K562 (cell line): Measurements from ENCODE around the gene KARS1. TPM values are rescaled to one million over a fixed set of nuclear protein-coding genes. Genes with fewer than 3 reads are reported as not detected.

Experiments
- ATF2 ChIP-seq: sonication (generic); formaldehyde crosslinking; IDR thresholded peaks from 2 replicates; pipeline ENCODE4 v1.8.1; 2022; ENCODE audit warnings: missing genetic modification reagents
- CBFA2T3 ChIP-seq: fragments of 450-650 bp; IDR thresholded peaks from 2 replicates; pipeline ENCODE4 v1.6.1; 2017
- CBX1 ChIP-seq: sonication (generic); IDR thresholded peaks from 2 replicates; pipeline ENCODE4 v1.6.1; 2016; ENCODE audit warnings: antibody characterized with exemption, low read depth, mild to moderate bottlenecking
- FOS ChIP-seq: IDR thresholded peaks from 3 replicates; pipeline ENCODE4 v1.6.1; 2011; ENCODE audit not compliant: insufficient read length; ENCODE audit errors: extremely low read depth
- FOXJ2 ChIP-seq: fragments of 200-800 bp; sonication (Bioruptor generic); IDR thresholded peaks from 2 replicates; pipeline ENCODE4 v1.6.1; 2016; ENCODE audit warnings: missing genetic modification characterization, missing compliant biosample characterization
- FOXP4 ChIP-seq: sonication (generic); formaldehyde crosslinking; IDR thresholded peaks from 2 replicates; pipeline ENCODE4 v1.8.0; 2022; ENCODE audit warnings: mild to moderate bottlenecking, missing genetic modification reagents, borderline replicate concordance
- HNRNPUL1 ChIP-seq: fragments of 200-400 bp; formaldehyde crosslinking; IDR thresholded peaks from 2 replicates; pipeline ENCODE4 v1.6.1; 2017; ENCODE audit warnings: low read length
- NCOR1 ChIP-seq: fragments of 450-650 bp; IDR thresholded peaks from 2 replicates; pipeline ENCODE4 v1.6.1; 2016; ENCODE audit warnings: mild to moderate bottlenecking, moderate library complexity
- NFIX ChIP-seq: fragments of 250-450 bp; sonication (Bioruptor Pico); IDR thresholded peaks from 2 replicates; pipeline ENCODE4 v1.4.0; 2020; ENCODE audit warnings: low read depth, mild to moderate bottlenecking, moderate library complexity
- PATZ1 ChIP-seq: fragments of 250-450 bp; sonication (Bioruptor Pico); IDR thresholded peaks from 2 replicates; pipeline ENCODE4 v1.5.0; 2020; ENCODE audit warnings: mild to moderate bottlenecking, borderline replicate concordance
- PBX2 ChIP-seq, 2 experiments: IDR thresholded peaks in 1 of 2; conservative IDR thresholded peaks in 1 of 2; 2 replicates each; pipeline ENCODE4 v1.6.1; 2016; ENCODE audit warnings: low read depth in 2 of 2, mild to moderate bottlenecking in 1 of 2, missing compliant biosample characterization in 1 of 2, missing genetic modification characterization in 1 of 2, moderate library complexity in 1 of 2
- RBM15 ChIP-seq: fragments of 200-400 bp; formaldehyde crosslinking; IDR thresholded peaks from 2 replicates; pipeline ENCODE4 v1.6.1; 2018; ENCODE audit warnings: mild to moderate bottlenecking, low read length, moderate library complexity; ENCODE audit not compliant: insufficient read depth
- SETDB1 ChIP-seq: IDR thresholded peaks from one replicate; pipeline ENCODE4 v1.6.1; 2012; ENCODE audit warnings: low read length, control low read depth, inconsistent platforms
- ZNF24 ChIP-seq: fragments of 450-650 bp; IDR thresholded peaks from 2 replicates; pipeline ENCODE4 v1.6.1; 2016
- ZNF280A ChIP-seq: fragments of 450-650 bp; IDR thresholded peaks from 2 replicates; pipeline ENCODE4 v1.6.1; 2018; ENCODE audit warnings: mild to moderate bottlenecking, low read depth; ENCODE audit not compliant: partially characterized antibody
- ZNF561 ChIP-seq: fragments of 450-650 bp; formaldehyde crosslinking; conservative IDR thresholded peaks from 2 replicates; pipeline ENCODE4 v1.4.0; 2020; ENCODE audit warnings: mild to moderate bottlenecking, moderate library complexity
- ZSCAN32 ChIP-seq: fragments of 450-650 bp; formaldehyde crosslinking; IDR thresholded peaks from 2 replicates; pipeline ENCODE4 v1.4.0; 2020; ENCODE audit warnings: mild to moderate bottlenecking, moderate library complexity
- polyA plus RNA-seq, 8 experiments: library from polyadenylated mRNA; depleted of rRNA in 4 of 8; stranded (reverse) in 5 of 8; unstranded in 3 of 8; fragments of >200 nt; fragmentation: Nextera tagmentation in 2 of 8; fragmentation: Illumina TruSeq in 1 of 8; extraction: Ambion mirVana in 2 of 8; extraction: Trizol in 1 of 8; gene quantifications; 2 replicates each; pipeline versions ENCODE4 v1.2.1 to v1.2.3, GENCODE V29; 2011 to 2014; ENCODE audit warnings: inconsistent platforms in 1 of 8, missing spikeins in 1 of 8
- total RNA-seq, 7 experiments: library from RNA; depleted of rRNA in 6 of 7; stranded (reverse); fragments of >200 nt in 6 of 7; fragmentation: Illumina TruSeq in 2 of 7; extraction: Trizol in 2 of 7; gene quantifications; 2 replicates each; pipeline versions ENCODE4 v1.2.1 to v1.2.3, GENCODE V29; 2011 to 2021; ENCODE audit warnings: low replicate concordance in 1 of 7

Gene KARS1
- total and polyA plus RNA-seq, 9 of the 15 experiments (the other 6 are each of a cell fraction or from before 2014, with no cell fraction given), result 223 to 386 (median 304) TPM

DNA sequence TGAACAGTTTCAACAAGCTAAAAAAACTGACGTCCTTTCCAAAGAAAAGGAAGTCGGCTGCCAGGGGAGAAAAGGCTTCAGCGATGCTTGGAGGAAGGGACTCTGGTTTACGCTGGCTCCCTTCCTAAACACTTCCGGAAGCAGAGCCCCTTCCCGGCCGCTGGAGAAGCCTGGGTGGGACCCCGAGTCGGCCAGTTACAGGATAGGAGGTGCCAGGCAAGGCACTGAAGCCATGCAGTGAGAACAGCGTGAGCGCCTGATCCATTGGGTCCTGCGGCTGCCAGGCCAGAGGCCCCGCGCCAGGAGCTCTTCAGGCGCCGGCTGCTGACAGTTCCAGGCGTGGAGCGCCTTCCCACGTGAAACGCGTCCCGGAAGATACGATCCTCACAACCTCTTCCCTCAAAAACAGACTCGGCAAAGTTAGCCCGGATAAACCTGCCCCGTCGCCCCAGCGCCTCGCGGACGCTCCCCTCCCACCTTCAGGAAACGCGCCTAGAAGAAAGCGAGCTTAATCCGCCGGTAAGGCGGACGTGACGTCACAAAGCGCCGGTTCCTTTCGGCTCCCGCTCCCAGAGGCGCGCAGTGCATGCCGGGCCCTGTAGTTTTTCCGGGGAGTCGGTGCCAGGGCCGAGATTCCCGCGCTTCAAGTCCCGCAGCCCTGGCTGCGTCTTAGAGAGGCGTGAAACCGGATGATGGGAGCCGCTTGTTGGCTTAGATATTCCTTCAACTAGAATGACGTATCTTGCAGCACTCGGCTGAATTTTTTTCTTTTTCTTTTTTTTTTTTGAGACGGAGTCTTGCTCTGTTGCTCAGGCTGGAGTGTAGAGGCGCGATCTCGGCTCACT, 24.5 kb downstream of the KARS1 start, which contains the start of gene ADAT1 (continued):
- TF ChIP-seq ZNF280A, result no peak
- TF ChIP-seq FOXP4 (CRISPR knock-in tag), result no peak
- TF ChIP-seq HNRNPUL1, result no peak
- TF ChIP-seq ZNF24, result no peak
- no peak for TF ChIP-seq SETDB1
- no peak for TF ChIP-seq ZNF561 (CRISPR knock-in tag)
- TF ChIP-seq ATF2 (CRISPR knock-in tag), result no peak
- no peak for TF ChIP-seq NCOR1
- TF ChIP-seq FOS, result no peak
- TF ChIP-seq ZSCAN32, result no peak
- TF ChIP-seq CBFA2T3, result no peak
- TF ChIP-seq FOXJ2, result no peak
- TF ChIP-seq PBX2 (CRISPR knock-in tag; IDR thresholded peaks at IDR 0.05; ENCODE audit: low read depth), result no peak
- TF ChIP-seq PBX2 (tag; conservative IDR thresholded peaks at IDR 0.05; ENCODE audit: low read depth), result no peak
- no peak for TF ChIP-seq PATZ1 (CRISPR knock-in tag)
- no peak for TF ChIP-seq CBX1
- TF ChIP-seq RBM15, result no peak
- no peak for TF ChIP-seq NFIX (CRISPR knock-in tag)
